GM21515 (cell line): ENCODE data around the gene CALML3.

Experiments
- ATAC-seq: cut with Tn5 transposase; IDR thresholded peaks from one replicate; pipeline ENCODE4 v1.9.1; 2021; ENCODE audit not compliant: unreplicated experiment

Gene CALML3

GRCh38 chr10:5538446-5538845, 13.7 kb downstream of the CALML3 start:
- ATAC-seq: no peak

GRCh38 chr10:5538892-5539651, 14.3 kb downstream of the CALML3 start:
- no peak for ATAC-seq

- ATAC-seq: no peak
Measured at GRCh38 chr10:5540080-5540479, 15.3 kb downstream of the CALML3 start.

DNA sequence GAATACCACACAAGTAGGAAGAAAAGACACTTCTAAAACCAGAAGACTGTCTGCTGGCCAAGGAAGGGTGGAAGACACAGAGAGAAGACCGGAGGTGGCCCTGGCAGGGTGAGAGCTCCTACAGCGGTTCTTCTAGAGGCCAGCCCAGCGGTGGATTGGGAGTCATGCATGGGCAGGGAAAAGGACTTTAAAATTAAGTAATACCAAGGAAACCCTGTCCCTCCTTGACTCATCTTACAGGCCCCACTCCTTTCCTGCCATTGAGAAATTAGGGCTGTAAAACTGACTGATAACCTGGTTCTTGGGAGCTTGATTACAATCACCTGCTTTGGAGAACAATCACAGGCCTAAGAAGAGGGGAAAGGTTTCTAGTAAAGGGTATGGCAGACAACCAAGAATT, 16.1 kb downstream of the CALML3 start:
- no peak for ATAC-seq

DNA sequence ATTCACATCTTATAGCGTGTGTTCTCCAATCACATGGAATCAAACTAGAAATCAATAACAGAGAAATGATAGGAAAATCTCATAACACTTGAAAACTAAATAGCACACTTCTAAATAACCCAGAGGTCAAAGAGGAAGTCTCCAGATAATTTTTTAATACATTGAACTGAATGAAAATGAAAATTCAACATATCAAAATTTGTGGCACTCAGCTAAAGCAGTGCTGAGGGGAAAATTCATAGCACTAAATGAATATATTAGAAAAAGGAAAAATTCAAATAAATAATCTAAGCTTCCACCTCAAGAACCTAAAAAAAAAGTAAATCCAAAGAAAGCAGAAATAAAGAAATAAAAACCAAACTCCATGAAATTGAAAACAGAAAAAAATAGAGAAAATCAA, 17.3 kb downstream of the CALML3 start:
- no peak for ATAC-seq

DNA sequence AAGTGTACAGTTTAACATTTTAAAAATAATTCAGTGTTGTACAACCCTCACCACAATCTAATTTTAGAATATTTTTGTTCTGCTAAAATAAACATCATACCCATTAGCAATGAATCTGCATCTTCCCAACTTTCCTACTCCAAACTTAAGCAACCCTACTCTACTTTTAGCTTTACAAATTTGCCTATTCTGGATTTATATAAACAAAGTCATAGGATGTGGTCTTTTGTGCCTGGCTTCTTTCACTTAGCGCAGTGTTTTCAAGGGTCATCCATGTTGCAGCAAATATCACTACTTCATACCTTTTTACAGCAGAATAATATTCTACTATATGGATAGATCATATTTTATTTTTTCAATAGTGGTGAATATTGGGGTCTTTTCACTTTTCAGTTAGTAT, 18.9 kb downstream of the CALML3 start:
- no peak for ATAC-seq

DNA sequence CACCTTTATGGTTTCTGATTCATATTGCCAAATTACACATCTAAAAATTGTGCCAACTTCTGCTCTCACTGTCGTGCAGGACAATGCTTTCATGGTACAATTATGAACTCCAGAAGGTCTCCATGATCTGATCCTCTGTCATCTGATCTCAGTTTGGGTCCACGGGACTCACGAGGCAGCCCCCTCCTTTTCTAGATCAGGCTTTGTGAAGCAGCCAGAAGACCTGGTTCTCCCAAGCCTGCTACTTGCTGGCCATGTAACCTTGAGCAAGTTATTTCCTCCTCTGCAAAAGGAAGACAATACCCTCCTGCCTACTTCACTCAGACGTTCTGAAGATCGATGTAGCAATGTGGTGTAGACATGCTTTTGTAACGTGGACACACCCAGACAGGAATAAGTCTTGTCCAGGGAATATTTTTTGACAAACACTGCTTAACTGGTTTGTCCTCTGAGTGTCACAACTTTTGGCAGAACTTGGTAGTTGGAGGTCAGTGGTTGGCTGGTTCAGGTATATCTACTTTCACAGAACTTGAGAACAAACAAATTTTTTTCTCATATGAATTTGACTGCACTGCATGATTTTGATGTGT, 19.6 kb downstream of the CALML3 start:
- no peak for ATAC-seq

DNA sequence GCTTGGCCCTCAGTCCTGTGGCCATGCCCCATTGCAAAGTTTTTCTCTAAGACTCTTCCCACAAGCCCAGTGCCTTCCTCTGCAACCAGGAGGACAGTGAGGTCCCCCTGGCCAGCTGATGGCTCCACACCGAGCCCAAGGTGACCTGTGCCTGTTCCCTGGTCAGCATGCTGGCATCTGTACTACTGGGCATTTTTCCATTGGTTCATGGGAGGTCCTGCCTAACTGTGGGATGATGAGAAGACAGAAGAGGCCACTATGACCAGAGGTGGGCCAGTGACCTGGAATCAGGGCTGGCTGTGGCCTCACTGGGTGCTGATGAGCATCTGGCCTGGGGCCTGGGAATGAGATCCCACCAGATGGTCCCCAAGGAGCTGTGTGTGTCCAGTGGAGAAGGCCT, 20.2 kb downstream of the CALML3 start:
- no peak for ATAC-seq

DNA sequence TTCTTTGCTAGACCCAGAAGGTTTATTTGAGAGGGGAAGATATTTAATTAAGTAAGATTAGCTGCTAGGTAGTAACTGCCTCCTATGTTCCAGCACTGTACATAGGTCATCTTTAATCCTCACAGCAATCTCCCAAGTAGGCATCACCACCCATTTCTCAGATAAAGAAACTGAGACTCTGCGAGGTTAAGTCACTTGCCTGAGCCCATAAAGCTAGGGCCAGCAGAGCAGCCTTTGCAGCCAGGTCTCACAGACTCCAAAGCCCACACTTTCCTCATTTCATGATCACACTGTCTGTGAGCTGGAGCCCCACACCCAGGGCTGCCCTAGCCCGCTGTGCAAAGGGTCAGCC, 20.6 kb downstream of the CALML3 start:
- no peak for ATAC-seq

GRCh38 chr10:5545778-5546710, 21.3 kb downstream of the CALML3 start:
- ATAC-seq: no peak

GRCh38 chr10:5546891-5547680, 22.3 kb downstream of the CALML3 start:
- ATAC-seq: no peak

DNA sequence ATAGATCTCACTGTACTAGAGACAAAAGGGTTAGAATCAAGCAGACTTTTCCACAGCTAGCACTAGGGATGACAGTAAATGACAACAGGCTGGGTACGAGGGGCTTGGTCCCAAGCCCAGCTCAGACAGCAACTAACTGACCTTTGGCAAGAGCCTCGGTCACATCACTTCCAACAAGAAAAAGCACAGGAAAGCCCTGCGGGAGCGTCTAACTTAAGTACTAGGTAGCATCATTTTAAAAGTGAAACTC, 22.8 kb downstream of the CALML3 start:
- no peak for ATAC-seq

GRCh38 chr10:5547931-5548660, 23.3 kb downstream of the CALML3 start:
- no peak for ATAC-seq

DNA sequence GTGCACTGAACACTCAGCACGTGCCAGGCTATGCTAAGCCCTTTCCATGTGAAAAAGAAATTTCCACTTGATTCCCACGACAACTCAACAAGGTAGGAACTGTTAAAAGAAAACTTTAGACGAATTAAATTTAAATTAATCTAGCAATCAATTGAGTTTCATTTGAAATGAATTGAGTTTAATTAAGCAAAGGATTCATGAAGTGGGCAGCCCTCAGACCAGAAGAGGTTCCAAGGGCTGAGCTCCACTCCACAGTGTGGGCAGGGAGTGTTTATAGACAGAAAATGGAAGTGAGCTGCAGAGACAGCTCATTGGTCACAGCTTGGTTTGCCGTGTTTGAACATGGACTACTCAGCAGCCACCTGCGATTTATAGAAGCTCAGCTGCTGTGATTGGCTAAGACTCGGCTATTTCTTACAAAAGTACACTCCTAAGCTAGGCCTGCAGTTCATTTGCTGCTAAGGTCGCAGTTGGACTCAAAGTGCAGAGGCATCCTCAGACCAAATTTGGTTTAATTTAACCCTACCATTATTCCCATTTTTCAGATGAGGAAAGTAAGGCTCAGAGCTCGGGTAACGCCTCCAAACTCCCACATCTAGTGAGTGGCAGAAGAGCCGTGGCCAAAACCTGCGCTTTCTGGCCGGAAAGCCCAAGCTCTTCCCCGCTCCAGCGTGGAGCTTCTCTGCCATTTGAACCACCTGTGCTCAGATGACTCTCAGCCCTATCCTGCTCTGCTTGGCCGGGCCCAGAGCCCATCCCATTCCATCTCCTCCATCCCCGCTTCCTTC, 24.9 kb downstream of the CALML3 start:
- no peak for ATAC-seq

DNA sequence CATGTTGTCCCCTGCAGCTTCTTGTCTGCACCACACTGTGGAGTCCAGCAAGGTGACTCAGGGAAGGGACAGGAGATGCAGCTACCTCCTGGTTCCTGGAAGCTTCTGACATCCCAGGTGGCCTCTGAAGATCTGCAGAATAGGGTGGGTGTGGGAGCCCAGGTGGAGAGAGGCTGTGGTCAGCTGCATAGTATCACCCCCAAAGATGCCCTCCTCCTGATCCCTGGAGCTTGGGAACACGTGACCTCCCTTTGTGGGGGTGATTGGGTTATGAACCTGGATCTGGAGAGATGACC, 25.4 kb downstream of the CALML3 start:
- ATAC-seq: no peak

DNA sequence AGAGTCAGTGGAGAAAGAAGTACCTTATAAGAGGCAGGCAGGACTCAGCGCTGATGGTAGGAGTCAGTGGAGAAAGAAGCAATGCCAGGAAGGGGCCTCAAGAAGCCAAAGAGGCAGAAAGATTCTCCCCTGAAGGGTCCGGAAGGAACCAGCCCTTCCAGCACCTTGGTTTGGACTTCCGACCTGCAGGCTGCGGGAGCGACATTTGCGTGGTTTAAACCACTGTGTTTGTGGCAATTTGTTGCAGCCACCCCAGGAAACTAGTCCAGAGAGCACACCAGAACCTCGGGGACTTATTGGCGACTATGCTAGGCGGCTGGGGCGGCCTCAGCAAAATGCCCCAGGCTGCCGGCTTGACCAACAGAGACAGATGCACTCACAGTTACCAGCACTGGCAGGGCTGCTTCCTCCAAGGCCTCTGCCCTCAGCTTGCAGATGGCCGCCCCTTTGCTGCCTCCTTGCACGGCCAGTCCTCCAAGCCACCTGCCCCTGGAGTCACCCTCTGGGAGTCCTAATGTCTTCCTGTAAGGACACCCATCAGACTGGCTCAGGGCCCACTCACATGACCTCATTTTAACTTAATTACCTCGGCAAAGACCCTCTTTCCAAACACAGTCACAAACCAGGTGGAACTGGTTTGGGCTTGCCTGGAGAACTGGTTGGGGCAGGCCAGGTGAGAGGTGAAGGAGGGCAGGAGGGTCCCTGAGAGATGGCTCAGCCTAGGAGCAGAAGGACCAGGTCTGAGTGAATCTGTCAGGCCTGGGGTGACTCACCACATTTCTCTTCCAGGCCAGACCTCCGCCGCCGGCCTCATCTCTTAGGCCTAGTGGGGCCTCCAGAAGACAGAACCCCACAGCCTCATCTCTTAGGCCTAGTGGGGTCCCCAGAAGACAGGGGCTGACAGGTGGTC, 26.1 kb downstream of the CALML3 start:
- ATAC-seq: no peak

- no peak for ATAC-seq
Measured at GRCh38 chr10:5551531-5552375, 27.0 kb downstream of the CALML3 start.
